Adrenal gland (tissue), 5 donors: ENCODE results near the gene RFXANK.

ENCODE experiments used
- CTCF ChIP-seq, 6 experiments: fragments of 450-650 bp in 4 of 6; fragments of 200-600 bp in 2 of 6; sonication (generic) in 1 of 6; IDR thresholded peaks; 1 replicate in 5 of 6; 2 replicates in 1 of 6; pipeline versions ENCODE4 v1.5.1 to v1.8.0; 2016 to 2021; ENCODE audit warnings: antibody characterized with exemption in 6 of 6, mild to moderate bottlenecking in 2 of 6, moderate library complexity in 1 of 6
- POLR2A ChIP-seq, 2 donors: fragments of 450-650 bp; IDR thresholded peaks; one replicate each; pipeline ENCODE4 v1.6.1; 2017; ENCODE audit warnings: antibody characterized with exemption in 2 of 2, mild to moderate bottlenecking in 2 of 2, moderate library complexity in 1 of 2
- donor health status: DM: no; HTN: no; CAD: no.

GRCh38 chr19:19154768-19155494, 37.1 kb upstream of the RFXANK start:
- no peak for TF ChIP-seq CTCF (IDR thresholded peaks at IDR 0.05)
- no peak for TF ChIP-seq POLR2A (IDR thresholded peaks at IDR 0.05)
